KMS-11 (cell line): ENCODE results near the gene ZRANB1.

Experiments
- H2AFZ ChIP-seq: fragments of 200-600 bp; sonication (generic); 2 replicates; pipeline ENCODE4 v1.6.1; 2016; ENCODE audit warnings: antibody characterized with exemption, mixed run types, low read depth
- H3K27ac ChIP-seq: fragments of 200-600 bp; sonication (generic); 2 replicates; pipeline ENCODE4 v1.6.1; 2016; ENCODE audit warnings: mild to moderate bottlenecking, mixed run types
- H3K27me3 ChIP-seq: fragments of 200-600 bp; sonication (generic); 2 replicates; pipeline ENCODE4 v1.6.1; 2017; ENCODE audit warnings: mild to moderate bottlenecking, low read depth, mixed run types, moderate library complexity; ENCODE audit not compliant: insufficient read depth
- H3K36me3 ChIP-seq: fragments of 200-600 bp; sonication (generic); 2 replicates; pipeline ENCODE4 v1.6.1; 2017; ENCODE audit warnings: mild to moderate bottlenecking, mixed run types; ENCODE audit not compliant: insufficient read depth
- H3K4me1 ChIP-seq: fragments of 200-600 bp; sonication (generic); 2 replicates; pipeline ENCODE4 v1.6.1; 2016; ENCODE audit warnings: mild to moderate bottlenecking, low read depth, mixed run types; ENCODE audit not compliant: poor library complexity, severe bottlenecking
- H3K4me2 ChIP-seq: fragments of 200-600 bp; sonication (generic); 2 replicates; pipeline ENCODE4 v1.7.0; 2016; ENCODE audit warnings: mild to moderate bottlenecking, mixed run types
- H3K4me3 ChIP-seq: fragments of 200-600 bp; sonication (generic); IDR thresholded peaks from 2 replicates; pipeline ENCODE4 v1.6.1; 2017; ENCODE audit warnings: low read depth, low read length, mixed read lengths; ENCODE audit not compliant: insufficient read depth
- H3K79me2 ChIP-seq: fragments of 200-600 bp; sonication (generic); 2 replicates; pipeline ENCODE4 v1.6.1; 2016; ENCODE audit warnings: low read depth, mixed run types; ENCODE audit not compliant: insufficient read depth
- H3K9ac ChIP-seq: fragments of 200-600 bp; sonication (generic); 2 replicates; pipeline ENCODE4 v1.6.1; 2016; ENCODE audit warnings: mild to moderate bottlenecking, mixed run types
- H4K20me1 ChIP-seq: fragments of 200-600 bp; sonication (generic); 2 replicates; pipeline ENCODE4 v1.6.1; 2016; ENCODE audit warnings: mild to moderate bottlenecking, mixed run types; ENCODE audit not compliant: insufficient read depth
- TF ChIP-seq, protein P1 (sequence below): fragments of 200-600 bp; sonication (generic); conservative IDR thresholded peaks from 2 replicates; pipeline ENCODE4 v1.6.1; 2017; ENCODE audit warnings: low read depth, mild to moderate bottlenecking, antibody characterized with exemption, low read length, moderate library complexity, mixed read lengths

Gene ZRANB1

DNA sequence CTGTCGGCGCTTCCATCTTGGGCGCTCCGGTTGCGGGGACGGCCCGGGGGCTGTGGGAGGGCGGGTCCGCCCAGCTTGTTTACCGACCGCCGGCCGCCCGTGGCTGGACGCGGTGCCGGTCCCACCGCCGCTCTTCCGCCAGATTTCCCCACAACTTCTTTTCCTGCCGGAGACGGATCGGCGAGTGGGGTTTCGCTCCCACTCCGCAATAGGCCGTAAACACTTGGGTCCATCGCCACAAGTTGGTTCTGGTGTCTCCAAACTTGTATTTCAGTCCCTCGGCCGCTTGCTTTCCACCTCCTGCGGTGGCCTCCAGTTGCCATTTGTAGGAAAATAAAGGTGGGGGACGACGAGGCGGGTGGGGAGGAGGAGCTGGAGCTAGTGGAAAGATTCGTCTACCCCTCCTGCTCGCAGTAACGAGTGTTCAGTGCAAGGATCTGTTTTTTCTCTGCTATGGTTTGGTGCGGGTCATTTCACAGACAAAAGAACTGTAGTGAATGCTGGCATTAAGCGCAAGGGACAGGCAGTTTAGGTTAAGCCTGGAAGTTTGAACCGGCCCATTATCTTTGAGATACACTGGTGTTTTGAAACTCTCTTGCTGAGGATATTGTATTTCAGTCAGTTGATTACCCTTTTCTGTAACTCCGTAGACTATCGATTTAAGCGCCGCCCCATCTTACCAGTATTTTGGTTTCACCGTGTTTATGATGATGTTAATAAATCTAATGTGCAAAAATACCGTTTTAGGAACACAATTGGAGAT lies 24.3 kb upstream of the ZRANB1 start:
- H2AFZ ChIP-seq = peak overlapping the region; percentile 37; the same call in 1 of the 2 replicates
- no peaks in the 10 kb centered on the region for H4K20me1 ChIP-seq
- H3K79me2 ChIP-seq = peaks cover 50% of the 10 kb centered on the region
- no peaks in the 10 kb centered on the region for H3K27me3 ChIP-seq
- peak overlapping the region; percentile 67 for H3K4me2 ChIP-seq
- TF ChIP-seq, protein P1, sequence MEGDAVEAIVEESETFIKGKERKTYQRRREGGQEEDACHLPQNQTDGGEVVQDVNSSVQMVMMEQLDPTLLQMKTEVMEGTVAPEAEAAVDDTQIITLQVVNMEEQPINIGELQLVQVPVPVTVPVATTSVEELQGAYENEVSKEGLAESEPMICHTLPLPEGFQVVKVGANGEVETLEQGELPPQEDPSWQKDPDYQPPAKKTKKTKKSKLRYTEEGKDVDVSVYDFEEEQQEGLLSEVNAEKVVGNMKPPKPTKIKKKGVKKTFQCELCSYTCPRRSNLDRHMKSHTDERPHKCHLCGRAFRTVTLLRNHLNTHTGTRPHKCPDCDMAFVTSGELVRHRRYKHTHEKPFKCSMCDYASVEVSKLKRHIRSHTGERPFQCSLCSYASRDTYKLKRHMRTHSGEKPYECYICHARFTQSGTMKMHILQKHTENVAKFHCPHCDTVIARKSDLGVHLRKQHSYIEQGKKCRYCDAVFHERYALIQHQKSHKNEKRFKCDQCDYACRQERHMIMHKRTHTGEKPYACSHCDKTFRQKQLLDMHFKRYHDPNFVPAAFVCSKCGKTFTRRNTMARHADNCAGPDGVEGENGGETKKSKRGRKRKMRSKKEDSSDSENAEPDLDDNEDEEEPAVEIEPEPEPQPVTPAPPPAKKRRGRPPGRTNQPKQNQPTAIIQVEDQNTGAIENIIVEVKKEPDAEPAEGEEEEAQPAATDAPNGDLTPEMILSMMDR = no peak
- H3K4me3 ChIP-seq = no peak overlapping the region
- peak overlapping the region; percentile 82 for H3K9ac ChIP-seq
- peak overlapping the region; percentile 75 for H3K27ac ChIP-seq
- H3K36me3 ChIP-seq = no peaks in the 10 kb centered on the region
- H3K4me1 ChIP-seq = peaks cover 26% of the 10 kb centered on the region

DNA sequence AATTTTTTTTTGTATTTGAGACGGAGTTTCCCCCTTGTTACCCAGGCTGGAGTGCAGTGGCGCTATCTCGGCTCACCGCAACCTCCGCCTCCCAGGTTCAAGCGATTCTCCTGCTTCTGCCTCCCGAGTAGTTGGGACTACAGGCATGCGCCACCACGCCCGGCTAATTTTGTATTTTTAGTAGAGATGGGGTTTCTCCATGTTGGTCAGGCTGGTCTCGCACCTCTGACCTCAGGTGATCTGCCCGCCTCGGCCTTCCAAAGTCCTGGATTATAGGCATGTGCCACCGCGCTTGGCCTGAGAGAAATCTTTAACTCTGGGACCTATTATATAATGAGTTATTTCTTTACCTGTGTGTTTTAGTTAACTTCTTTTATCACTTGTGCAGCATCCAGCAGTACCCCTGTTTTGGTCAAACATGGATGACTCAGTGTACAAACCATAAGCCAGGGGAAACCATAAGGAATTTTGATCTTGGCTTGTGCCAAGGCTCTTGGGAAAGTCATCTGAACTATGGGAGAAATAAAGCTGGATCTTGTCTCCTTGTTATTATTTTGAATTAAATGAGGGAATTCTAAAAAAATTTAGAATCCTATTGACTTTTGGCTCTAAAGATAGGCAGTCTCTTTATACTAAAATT lies 23.6 kb upstream of the ZRANB1 start:
- Histone ChIP-seq H3K27me3 (no peaks in the 10 kb centered on the region), H4K20me1 (no peaks in the 10 kb centered on the region), H3K79me2 (peaks cover 57% of the 10 kb centered on the region), H3K36me3 (no peaks in the 10 kb centered on the region), H3K27ac (peak overlapping the region; percentile 75; the same call in 1 of the 2 replicates), H3K4me2 (peak overlapping the region; percentile 67), H3K4me3 (no peak overlapping the region), H3K4me1 (peaks cover 26% of the 10 kb centered on the region), H2AFZ (no peak overlapping the region), H3K9ac (peak overlapping the region; percentile 82; the same call in 1 of the 2 replicates)
- TF ChIP-seq, protein P1 = no peak

DNA sequence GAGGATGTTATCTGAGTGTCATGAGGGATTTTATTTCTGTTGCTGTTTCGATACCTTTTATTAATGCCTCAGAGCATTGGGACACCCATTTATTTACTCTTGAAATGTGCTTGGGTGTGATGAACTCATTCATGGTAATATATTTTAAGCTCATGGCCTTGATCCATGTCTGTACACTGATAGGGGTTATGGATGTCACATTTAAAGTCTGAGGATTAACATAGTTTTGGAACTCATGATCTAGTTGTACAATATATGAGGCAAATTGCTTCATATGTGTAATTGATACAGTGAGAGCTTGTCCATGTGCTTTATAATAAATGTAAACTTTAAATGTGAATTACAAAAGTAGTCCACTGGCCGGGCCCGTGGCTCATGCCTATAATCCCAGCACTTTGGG lies 23.0 kb upstream of the ZRANB1 start:
- Histone ChIP-seq H2AFZ (no peak overlapping the region), H3K27me3 (no peaks in the 10 kb centered on the region), H3K36me3 (no peaks in the 10 kb centered on the region), H3K27ac (no peak overlapping the region), H3K4me2 (peak overlapping the region; percentile 67), H3K4me3 (no peak overlapping the region), H3K4me1 (peaks cover 26% of the 10 kb centered on the region), H3K79me2 (peaks cover 63% of the 10 kb centered on the region), H3K9ac (no peak overlapping the region), H4K20me1 (no peaks in the 10 kb centered on the region)
- TF ChIP-seq, protein P1 = no peak

DNA sequence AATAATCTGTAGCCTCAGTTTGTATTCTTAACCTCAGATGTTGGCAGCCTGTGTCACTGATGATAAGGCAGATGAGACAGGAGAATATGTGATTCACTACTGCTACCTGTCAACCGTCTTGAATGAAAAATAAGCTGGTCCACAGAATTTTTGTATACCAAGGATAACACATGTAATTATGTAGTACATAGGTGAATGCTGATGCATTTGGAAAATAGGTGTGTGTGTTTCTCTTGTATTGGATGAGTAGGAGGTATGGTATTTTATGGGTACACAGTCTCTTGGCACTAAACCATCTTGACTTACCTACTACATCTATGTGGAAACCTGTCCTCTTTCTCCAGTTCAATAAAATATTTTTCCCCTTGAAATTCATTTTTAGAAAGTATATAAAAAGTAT lies 20.7 kb upstream of the ZRANB1 start:
- H4K20me1 ChIP-seq = no peaks in the 10 kb centered on the region
- TF ChIP-seq, protein P1 = no peak

More for the DNA sequence above, 20.7 kb upstream of the ZRANB1 start:
- no peak overlapping the region for H3K4me2 ChIP-seq
- no peak overlapping the region for H3K9ac ChIP-seq
- H3K79me2 ChIP-seq = peaks cover 84% of the 10 kb centered on the region
- no peaks in the 10 kb centered on the region for H3K36me3 ChIP-seq
- H3K4me1 ChIP-seq = peaks cover 21% of the 10 kb centered on the region
- no peaks in the 10 kb centered on the region for H3K27me3 ChIP-seq
- H3K27ac ChIP-seq = no peak overlapping the region
- no peak overlapping the region for H2AFZ ChIP-seq
- H3K4me3 ChIP-seq = no peak overlapping the region
